B cell (primary cell): ENCODE results near the gene RNF152. TPM values are rescaled to one million over a fixed set of nuclear protein-coding genes. Genes with fewer than 3 reads are reported as not detected.

ENCODE experiments used
- ATAC-seq: fragments of 200-7000 bp; cut with Tn5 transposase; one replicate; pipeline ENCODE4 v1.10.0; 2021; ENCODE audit warnings: low read depth, mild to moderate bottlenecking, moderate number of reproducible peaks, moderate library complexity
- CTCF ChIA-PET: fragments of 350-600 bp; sonication (Branson Sonifier 250); formaldehyde crosslinking; loops from one replicate; lab custom pipeline; 2021; ENCODE audit warnings: antibody characterized with exemption, inconsistent platforms; lab: Charles Lee
- POLR2A ChIA-PET: fragments of 350-600 bp; sonication (Branson Sonifier 250); formaldehyde crosslinking; loops from one replicate; lab custom pipeline; 2021; ENCODE audit warnings: antibody characterized with exemption; lab: Charles Lee
- DNase-seq: peaks from one replicate; pipeline ENCODE4 v3.0.0; 2013
- H2AFZ ChIP-seq: 2 replicates; pipeline ENCODE4 v1.6.1; 2012; ENCODE audit warnings: mild to moderate bottlenecking, low read depth, low read length; ENCODE audit not compliant: insufficient read depth, poor library complexity, severe bottlenecking
- H3K27ac ChIP-seq, 2 donors: 1 replicate in 1 of 2; 2 replicates in 1 of 2; pipeline ENCODE4 v1.5.1; 2012 to 2013; ENCODE audit warnings: low read length in 2 of 2, mild to moderate bottlenecking in 2 of 2, moderate library complexity in 1 of 2
- H3K27me3 ChIP-seq, 4 experiments: fragments of 200-600 bp in 1 of 4; sonication (generic) in 1 of 4; replicated peaks in 1 of 4; 1 replicate in 2 of 4; 2 replicates in 2 of 4; pipeline versions ENCODE4 v1.6.1 to v1.7.0; 2013 to 2016; ENCODE audit warnings: low read length in 3 of 4, mild to moderate bottlenecking in 2 of 4, mixed read lengths in 1 of 4, moderate library complexity in 1 of 4; ENCODE audit not compliant: insufficient read depth in 4 of 4, control insufficient read depth in 3 of 4; ENCODE audit errors: control extremely low read depth in 1 of 4
- H3K36me3 ChIP-seq, 2 experiments: replicated peaks in 1 of 2; 1 replicate in 1 of 2; 2 replicates in 1 of 2; pipeline versions ENCODE4 v1.6.1 to v1.7.1; 2013; ENCODE audit warnings: low read length in 1 of 2; ENCODE audit not compliant: insufficient read depth in 2 of 2, control insufficient read depth in 1 of 2; ENCODE audit errors: control extremely low read depth in 1 of 2, extremely low read depth in 1 of 2
- H3K4me1 ChIP-seq, 2 donors: fragments of 200-600 bp in 1 of 2; sonication (generic) in 1 of 2; 1 replicate in 1 of 2; 2 replicates in 1 of 2; pipeline versions ENCODE4 v1.5.1 to v1.6.1; 2013 to 2017; ENCODE audit warnings: low read length in 2 of 2; ENCODE audit not compliant: control insufficient read depth in 2 of 2, insufficient read depth in 2 of 2
- H3K4me2 ChIP-seq: replicated peaks from 2 replicates; pipeline ENCODE3; 2012; ENCODE audit warnings: mild to moderate bottlenecking, low read depth, low read length; ENCODE audit not compliant: poor library complexity, severe bottlenecking
- H3K4me3 ChIP-seq, 5 experiments: fragments of 200-600 bp in 1 of 5; sonication (generic) in 1 of 5; 1 replicate in 3 of 5; 2 replicates in 2 of 5; pipeline versions ENCODE4 v1.5.1 to v1.7.0; 2011 to 2016; ENCODE audit warnings: low read length in 4 of 5, mild to moderate bottlenecking in 4 of 5, low read depth in 2 of 5, control low read depth in 1 of 5, moderate library complexity in 1 of 5; ENCODE audit not compliant: insufficient read depth in 1 of 5; ENCODE audit errors: control extremely low read depth in 1 of 5, extremely low read depth in 1 of 5
- H3K79me2 ChIP-seq: fragments of 200-600 bp; sonication (generic); one replicate; pipeline ENCODE4 v1.6.0; 2016; ENCODE audit warnings: low read length; ENCODE audit not compliant: control insufficient read depth, insufficient read depth
- H3K9ac ChIP-seq: fragments of 200-600 bp; sonication (generic); 2 replicates; pipeline ENCODE4 v1.6.1; 2017; ENCODE audit warnings: mild to moderate bottlenecking, low read length, moderate library complexity
- H3K9me3 ChIP-seq, 3 donors: one replicate each; pipeline versions ENCODE4 v1.6.1 to v1.7.1; 2013; ENCODE audit warnings: low read length in 2 of 3; ENCODE audit not compliant: control insufficient read depth in 2 of 3, insufficient read depth in 1 of 3; ENCODE audit errors: control extremely low read depth in 1 of 3
- H4K20me1 ChIP-seq: 2 replicates; pipeline ENCODE4 v1.6.0; 2012; ENCODE audit warnings: mild to moderate bottlenecking, low read length; ENCODE audit not compliant: insufficient read depth, control insufficient read depth, poor library complexity, severe bottlenecking
- H3K27ac Mint-ChIP-seq: one replicate; pipeline ENCODE4 v1.8.0; 2021; ENCODE audit warnings: mixed read lengths
- H3K27me3 Mint-ChIP-seq: one replicate; pipeline ENCODE4 v1.8.0; 2021; ENCODE audit warnings: mixed read lengths
- H3K4me1 Mint-ChIP-seq: one replicate; pipeline ENCODE4 v1.8.0; 2021; ENCODE audit warnings: mixed read lengths
- H3K4me3 Mint-ChIP-seq: one replicate; pipeline ENCODE4 v1.8.0; 2021; ENCODE audit warnings: mixed read lengths
- H3K9me3 Mint-ChIP-seq: one replicate; pipeline ENCODE4 v1.8.0; 2022; ENCODE audit warnings: mixed read lengths; ENCODE audit not compliant: insufficient read depth
- CTCF ChIP-seq: fragments of 200-600 bp; IDR thresholded peaks from one replicate; pipeline ENCODE4 v1.8.0; 2022; ENCODE audit warnings: antibody characterized with exemption, mild to moderate bottlenecking
- EZH2 ChIP-seq: IDR thresholded peaks from 2 replicates; pipeline ENCODE4 v1.6.1; 2012; ENCODE audit warnings: borderline replicate concordance, low read depth, mild to moderate bottlenecking, moderate library complexity, low read length; ENCODE audit not compliant: insufficient read depth, poor library complexity, severe bottlenecking
- WGBS: methylation state at CpG from one replicate; pipeline ENCODE4 v1.1.5; 2013; ENCODE audit warnings: missing lambda C conversion rate; ENCODE audit not compliant: insufficient coverage; 5-methylcytosine and 5-hydroxymethylcytosine counted together
- intact Hi-C: fragments of 100-400 bp; cut with micrococcal nuclease; formaldehyde crosslinking; loops from one replicate; pipeline ENCODE4 v1.10.0; 2022
- polyA plus RNA-seq: library from polyadenylated mRNA; depleted of rRNA; stranded (reverse); fragments of >200 nt; gene quantifications from 2 replicates; pipeline ENCODE4 v1.2.3, GENCODE V29; 2012
- total RNA-seq, 2 donors: library from RNA; stranded (reverse); fragments of 120-200 nt in 1 of 2; gene quantifications; 1 replicate in 1 of 2; 2 replicates in 1 of 2; pipeline versions ENCODE4 v1.2.3 to v1.2.4, GENCODE V29; 2013 to 2022

The RNF152 gene
- total and polyA plus RNA-seq, 2 donors (not counting 1 experiment from before 2014, with no cell fraction given), result 0.49 TPM; not detected in 1

GRCh38 chr18:61917818-61918217, 25.0 kb upstream of the RNF152 start:
- POLR2A ChIA-PET, result no interaction called here
- no CpG with 5 or more reads among the region's 2 CpGs for WGBS
- Histone ChIP-seq H3K79me2 (no peaks in the 10 kb centered on the region), H3K36me3 (no peaks in the 10 kb centered on the region), H3K27me3 (peaks cover 0 to 2% (median 0%) of the 10 kb centered on the region in 4 experiments), H3K9ac (no peak overlapping the region), H4K20me1 (no peaks in the 10 kb centered on the region), H3K4me1 (no peaks in the 10 kb centered on the region), H3K9me3 (no peaks in the 10 kb centered on the region), H2AFZ (no peak overlapping the region), H3K4me3 (no peak overlapping the region), H3K27ac (no peak overlapping the region), H3K4me2 (no peak overlapping the region)
- intact Hi-C loops, result no loop called here
- Mint-ChIP-seq H3K27me3 (peaks cover 32% of the 10 kb centered on the region), H3K4me1 (no peaks in the 10 kb centered on the region), H3K9me3 (no peaks in the 10 kb centered on the region), H3K4me3 (no peak overlapping the region), H3K27ac (no peak overlapping the region)
- CTCF ChIA-PET, result no interaction called here
- TF ChIP-seq EZH2 (no peak), CTCF (no peak)
- DNase-seq (no peak), ATAC-seq (no peak)

- Histone ChIP-seq H3K4me2 (no peak overlapping the region), H2AFZ (no peak overlapping the region), H3K4me1 (no peaks in the 10 kb centered on the region), H3K4me3 (no peak overlapping the region), H4K20me1 (no peaks in the 10 kb centered on the region), H3K27ac (no peak overlapping the region), H3K27me3 (peaks cover 0 to 6% (median 0%) of the 10 kb centered on the region in 4 experiments), H3K79me2 (no peaks in the 10 kb centered on the region), H3K9ac (no peak overlapping the region), H3K9me3 (no peaks in the 10 kb centered on the region), H3K36me3 (no peaks in the 10 kb centered on the region)
- no peak overlapping the region for H3K27ac Mint-ChIP-seq
- ChIA-PET CTCF (interaction anchor here (0.8 kb wide), 1 partner anchor 10 kb away, joined by 4 read pairs; no protein-coding TSS in a partner anchor), POLR2A (no interaction called here)
- H3K9me3 Mint-ChIP-seq, result no peaks in the 10 kb centered on the region
- ATAC-seq (no peak), DNase-seq (no peak)
- no peak overlapping the region for H3K4me3 Mint-ChIP-seq
- peaks cover 39% of the 10 kb centered on the region for H3K27me3 Mint-ChIP-seq
- no peak for TF ChIP-seq EZH2
- no peak for TF ChIP-seq CTCF
- no peaks in the 10 kb centered on the region for H3K4me1 Mint-ChIP-seq
- WGBS, result no CpG with 5 or more reads among the region's 3 CpGs
- intact Hi-C loops, result no loop called here
These were observed 19.7 kb upstream of the RNF152 start for GRCh38 chr18:61912476-61912875.
